HG03460 (cell line): Measurements from ENCODE around the gene SCART1.
"Not testable (repeated sequence)": the region's sequence is repeated elsewhere in the genome, so short reads cannot be mapped to it uniquely, and the experiment has no call there.

Source experiments
- ATAC-seq: cut with Tn5 transposase; IDR thresholded peaks from one replicate; pipeline ENCODE4 v1.9.1; 2021; ENCODE audit not compliant: unreplicated experiment

Gene SCART1

GRCh38 chr10:133431888-133432613 is 21.7 kb upstream of the SCART1 start:
- not testable (repeated sequence) for ATAC-seq

GRCh38 chr10:133432789-133433188 is 21.0 kb upstream of the SCART1 start:
- ATAC-seq = not testable (repeated sequence)

- no peak for ATAC-seq
These were observed 15.0 kb upstream of the SCART1 start for GRCh38 chr10:133438711-133439273.

GRCh38 chr10:133439517-133440461 is 14.0 kb upstream of the SCART1 start:
- no peak for ATAC-seq

- ATAC-seq = no peak
These were observed 13.0 kb upstream of the SCART1 start for GRCh38 chr10:133440633-133441285.

- not testable (repeated sequence) for ATAC-seq
These were observed 12.4 kb upstream of the SCART1 start for GRCh38 chr10:133441356-133441755.

GRCh38 chr10:133441780-133442179 is 12.0 kb upstream of the SCART1 start:
- no peak for ATAC-seq

GRCh38 chr10:133442191-133442966 is 11.4 kb upstream of the SCART1 start:
- no peak for ATAC-seq

GRCh38 chr10:133442967-133443924 is 10.5 kb upstream of the SCART1 start:
- no peak for ATAC-seq

GRCh38 chr10:133444342-133445267 is 9.1 kb upstream of the SCART1 start:
- ATAC-seq = no peak

GRCh38 chr10:133445268-133445732 is 8.4 kb upstream of the SCART1 start:
- ATAC-seq = no peak

GRCh38 chr10:133445751-133446708 is 7.7 kb upstream of the SCART1 start:
- no peak for ATAC-seq

- no peak for ATAC-seq
These were observed 6.8 kb upstream of the SCART1 start for GRCh38 chr10:133446979-133447378.

GRCh38 chr10:133448120-133448519 is 5.6 kb upstream of the SCART1 start:
- ATAC-seq = no peak

GRCh38 chr10:133451346-133451745 is 2.4 kb upstream of the SCART1 start:
- no peak for ATAC-seq

GRCh38 chr10:133452453-133452852 is 1.3 kb upstream of the SCART1 start:
- no peak for ATAC-seq
